ENCODE results near the gene SIRPG.

Gene SIRPG

GRCh38 chr20:1588533-1589460 is 68.8 kb downstream of the SIRPG start:
- peak in 1 of 2 donors; percentile 42 for DNase-seq

GRCh38 chr20:1587781-1588532 is 69.6 kb downstream of the SIRPG start:
- no peak for DNase-seq

- no peak for DNase-seq
Measured at GRCh38 chr20:1579488-1579887, 78.1 kb downstream of the SIRPG start.

Measured in hippocampal formation (tissue), 2 donors.